ENCODE results near the gene DSTN. TPM values are rescaled to one million over a fixed set of nuclear protein-coding genes. Genes with fewer than 3 reads are reported as not detected.

The DSTN gene
- total RNA-seq, 6 experiments from 2014 or later, result 65.8 to 94.4 (median 86.9) TPM

GRCh38 chr20:17560344-17561074, 9.4 kb upstream of the DSTN start:
- Histone ChIP-seq H3K27me3 (no peaks in the 10 kb centered on the region), H3K27ac (no peak overlapping the region), H3K4me3 (no peak overlapping the region), H3K4me1 (peaks cover 0 to 11% (median 2%) of the 10 kb centered on the region in 4 donors), H3K36me3 (no peaks in the 10 kb centered on the region), H3K9me3 (no peaks in the 10 kb centered on the region)
- ATAC-seq, result no peak
- intact Hi-C loops (cut with DNase I), result no loop called here
- no peak for DNase-seq
- no peak for TF ChIP-seq CTCF (IDR thresholded peaks at IDR 0.05)
- no peak for TF ChIP-seq POLR2A (IDR thresholded peaks at IDR 0.05)
- 64% methylated on average over 5 of the region's 5 CpGs for WGBS (ENCODE audit: insufficient coverage, low coverage, low lambda C conversion rate, missing lambda C conversion rate)

- no peaks in the 10 kb centered on the region for H3K36me3 ChIP-seq
- H3K27me3 ChIP-seq, result no peaks in the 10 kb centered on the region
- no peak overlapping the region for H3K27ac ChIP-seq
- TF ChIP-seq POLR2A (IDR thresholded peaks at IDR 0.05), result no peak
- TF ChIP-seq CTCF (IDR thresholded peaks at IDR 0.05), result no peak
- WGBS (ENCODE audit: insufficient coverage, low coverage, low lambda C conversion rate, missing lambda C conversion rate), result 72% methylated on average over 2 of the region's 2 CpGs
- H3K4me3 ChIP-seq, result no peak overlapping the region
- ATAC-seq, result no peak
- H3K4me1 ChIP-seq, result no peaks in the 10 kb centered on the region
- intact Hi-C loops (cut with DNase I), result no loop called here
- no peak for DNase-seq
- H3K9me3 ChIP-seq, result no peaks in the 10 kb centered on the region
Observed at GRCh38 chr20:17562804-17563305, 7.0 kb upstream of the DSTN start.

GRCh38 chr20:17565169-17565845, 4.6 kb upstream of the DSTN start:
- TF ChIP-seq CTCF (IDR thresholded peaks at IDR 0.05) (no peak), POLR2A (IDR thresholded peaks at IDR 0.05) (no peak)
- H3K36me3 ChIP-seq, result no peaks in the 10 kb centered on the region
- no peak for ATAC-seq
- no peak overlapping the region for H3K4me3 ChIP-seq
- WGBS (ENCODE audit: insufficient coverage, low coverage, low lambda C conversion rate, missing lambda C conversion rate), result 65% methylated on average over 4 of the region's 4 CpGs
- no peaks in the 10 kb centered on the region for H3K4me1 ChIP-seq
- no peaks in the 10 kb centered on the region for H3K27me3 ChIP-seq
- no peaks in the 10 kb centered on the region for H3K9me3 ChIP-seq
- intact Hi-C loops (cut with DNase I), result no loop called here
- H3K27ac ChIP-seq, result no peak overlapping the region
- no peak for DNase-seq

- ATAC-seq (no peak), DNase-seq (no peak)
- TF ChIP-seq POLR2A (IDR thresholded peaks at IDR 0.05) (no peak), CTCF (IDR thresholded peaks at IDR 0.05) (no peak)
- H3K9me3 ChIP-seq, result no peaks in the 10 kb centered on the region
- no peaks in the 10 kb centered on the region for H3K27me3 ChIP-seq
- intact Hi-C loops (cut with DNase I), result no loop called here
- H3K4me3 ChIP-seq, result no peak overlapping the region
- no peaks in the 10 kb centered on the region for H3K36me3 ChIP-seq
- peaks cover 0 to 7% (median 3%) of the 10 kb centered on the region in 4 donors for H3K4me1 ChIP-seq
- no peak overlapping the region for H3K27ac ChIP-seq
- 89% methylated on average over 3 of the region's 3 CpGs for WGBS (ENCODE audit: insufficient coverage, low coverage, low lambda C conversion rate, missing lambda C conversion rate)
Observed at GRCh38 chr20:17566345-17566744, 3.5 kb upstream of the DSTN start.
